Measurements from ENCODE around the gene KPNB1.

GRCh38 chr17:47664624-47664941, 14.9 kb downstream of the KPNB1 start:
- TF ChIP-seq ZBTB7A (IDR thresholded peaks at IDR 0.05; ENCODE audit: low read depth), result no peak
- no peak for TF ChIP-seq CREB1 (IDR thresholded peaks at IDR 0.05; ENCODE audit: low read depth)
- TF ChIP-seq CEBPB (IDR thresholded peaks at IDR 0.05), result no peak
- TF ChIP-seq, protein P1, sequence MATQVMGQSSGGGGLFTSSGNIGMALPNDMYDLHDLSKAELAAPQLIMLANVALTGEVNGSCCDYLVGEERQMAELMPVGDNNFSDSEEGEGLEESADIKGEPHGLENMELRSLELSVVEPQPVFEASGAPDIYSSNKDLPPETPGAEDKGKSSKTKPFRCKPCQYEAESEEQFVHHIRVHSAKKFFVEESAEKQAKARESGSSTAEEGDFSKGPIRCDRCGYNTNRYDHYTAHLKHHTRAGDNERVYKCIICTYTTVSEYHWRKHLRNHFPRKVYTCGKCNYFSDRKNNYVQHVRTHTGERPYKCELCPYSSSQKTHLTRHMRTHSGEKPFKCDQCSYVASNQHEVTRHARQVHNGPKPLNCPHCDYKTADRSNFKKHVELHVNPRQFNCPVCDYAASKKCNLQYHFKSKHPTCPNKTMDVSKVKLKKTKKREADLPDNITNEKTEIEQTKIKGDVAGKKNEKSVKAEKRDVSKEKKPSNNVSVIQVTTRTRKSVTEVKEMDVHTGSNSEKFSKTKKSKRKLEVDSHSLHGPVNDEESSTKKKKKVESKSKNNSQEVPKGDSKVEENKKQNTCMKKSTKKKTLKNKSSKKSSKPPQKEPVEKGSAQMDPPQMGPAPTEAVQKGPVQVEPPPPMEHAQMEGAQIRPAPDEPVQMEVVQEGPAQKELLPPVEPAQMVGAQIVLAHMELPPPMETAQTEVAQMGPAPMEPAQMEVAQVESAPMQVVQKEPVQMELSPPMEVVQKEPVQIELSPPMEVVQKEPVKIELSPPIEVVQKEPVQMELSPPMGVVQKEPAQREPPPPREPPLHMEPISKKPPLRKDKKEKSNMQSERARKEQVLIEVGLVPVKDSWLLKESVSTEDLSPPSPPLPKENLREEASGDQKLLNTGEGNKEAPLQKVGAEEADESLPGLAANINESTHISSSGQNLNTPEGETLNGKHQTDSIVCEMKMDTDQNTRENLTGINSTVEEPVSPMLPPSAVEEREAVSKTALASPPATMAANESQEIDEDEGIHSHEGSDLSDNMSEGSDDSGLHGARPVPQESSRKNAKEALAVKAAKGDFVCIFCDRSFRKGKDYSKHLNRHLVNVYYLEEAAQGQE (IDR thresholded peaks at IDR 0.05; ENCODE audit: low read depth), result no peak

All from Ishikawa (cell line).